GM21390 (cell line): ENCODE data around the gene ETFA.

Experiments
- ATAC-seq: cut with Tn5 transposase; IDR thresholded peaks from one replicate; pipeline ENCODE4 v1.9.1; 2021; ENCODE audit not compliant: unreplicated experiment

Gene ETFA

DNA sequence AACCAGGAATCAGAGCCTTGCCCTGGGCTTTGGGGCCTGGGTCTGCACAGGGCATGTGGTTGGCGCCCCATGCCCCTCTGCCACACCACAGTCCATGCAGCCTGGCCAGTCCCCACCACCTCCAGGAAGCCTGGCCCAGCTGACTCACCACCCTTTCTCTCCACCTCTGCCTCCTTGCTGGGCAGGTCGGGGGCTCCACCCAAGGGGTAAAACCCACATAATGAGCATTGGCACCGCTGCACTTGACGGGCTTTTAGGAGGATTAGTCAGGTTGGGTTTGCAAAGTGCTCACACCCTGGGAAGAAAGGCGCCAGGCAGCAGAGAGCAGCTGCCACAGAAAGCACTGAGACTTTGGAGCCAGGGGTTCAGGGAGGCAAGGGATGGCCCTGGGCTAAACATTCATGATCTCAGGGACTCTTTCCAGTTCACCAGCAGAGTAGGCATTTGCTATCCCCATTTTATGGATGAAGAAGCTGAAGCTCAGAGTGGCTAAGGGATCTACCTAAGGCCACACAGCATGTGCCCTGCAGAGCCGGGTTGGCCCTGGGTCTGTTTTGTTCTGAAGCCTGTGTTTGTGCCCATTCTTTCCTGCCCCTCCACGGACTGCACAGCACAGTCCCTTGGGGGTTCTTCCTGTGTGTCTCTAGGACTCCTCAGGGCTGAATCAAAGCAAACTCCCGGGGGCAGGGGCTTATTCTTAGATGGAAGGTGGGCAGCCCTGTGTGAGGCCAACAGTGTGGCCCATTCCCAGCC lies 113.4 kb downstream of the ETFA start:
- no peak for ATAC-seq

DNA sequence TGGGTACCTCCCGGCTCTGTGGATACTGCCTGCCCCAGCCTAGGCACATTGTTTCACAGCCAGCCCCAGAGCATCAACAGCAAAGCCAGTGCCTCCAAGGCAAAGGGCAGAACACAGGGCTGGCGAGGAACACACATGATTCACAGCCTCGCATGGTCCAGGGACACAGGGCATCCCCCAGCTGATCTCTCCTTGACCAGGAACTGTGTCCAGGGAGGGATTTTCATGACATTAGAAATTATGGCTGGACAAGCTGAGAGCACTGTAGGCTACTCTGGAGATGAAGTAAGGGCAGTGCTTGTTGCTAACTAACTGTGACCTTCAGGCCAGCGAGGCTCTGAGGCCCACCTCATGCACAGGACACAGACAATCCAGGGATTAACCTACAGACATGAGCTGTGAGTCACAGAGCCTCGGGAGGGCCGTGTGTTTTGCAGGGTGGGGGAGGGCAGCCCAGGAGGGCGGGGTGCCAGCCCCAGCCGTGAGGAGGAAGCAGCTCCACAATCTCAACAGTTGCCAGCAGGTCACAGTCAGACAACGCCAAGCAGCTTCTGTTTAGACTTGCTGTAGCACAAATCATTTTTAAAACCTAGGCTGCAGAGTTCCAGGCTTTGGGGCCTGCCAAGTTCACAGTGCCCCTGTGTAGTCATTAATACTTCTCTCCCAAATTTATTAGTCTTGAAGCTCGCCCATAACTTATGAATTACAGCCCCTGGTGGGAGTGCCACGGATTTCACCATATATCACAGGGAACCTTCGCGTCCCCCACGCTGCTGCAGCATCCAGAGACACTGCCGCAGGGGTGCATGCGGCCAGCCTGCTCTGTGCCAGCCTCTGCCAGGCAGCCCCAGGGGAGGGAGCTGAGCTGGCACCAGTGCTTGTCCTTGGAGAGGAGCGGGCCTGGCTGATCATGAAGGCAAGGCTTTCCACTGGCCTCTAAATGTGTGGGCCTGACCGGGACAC lies 114.7 kb downstream of the ETFA start:
- ATAC-seq = no peak

DNA sequence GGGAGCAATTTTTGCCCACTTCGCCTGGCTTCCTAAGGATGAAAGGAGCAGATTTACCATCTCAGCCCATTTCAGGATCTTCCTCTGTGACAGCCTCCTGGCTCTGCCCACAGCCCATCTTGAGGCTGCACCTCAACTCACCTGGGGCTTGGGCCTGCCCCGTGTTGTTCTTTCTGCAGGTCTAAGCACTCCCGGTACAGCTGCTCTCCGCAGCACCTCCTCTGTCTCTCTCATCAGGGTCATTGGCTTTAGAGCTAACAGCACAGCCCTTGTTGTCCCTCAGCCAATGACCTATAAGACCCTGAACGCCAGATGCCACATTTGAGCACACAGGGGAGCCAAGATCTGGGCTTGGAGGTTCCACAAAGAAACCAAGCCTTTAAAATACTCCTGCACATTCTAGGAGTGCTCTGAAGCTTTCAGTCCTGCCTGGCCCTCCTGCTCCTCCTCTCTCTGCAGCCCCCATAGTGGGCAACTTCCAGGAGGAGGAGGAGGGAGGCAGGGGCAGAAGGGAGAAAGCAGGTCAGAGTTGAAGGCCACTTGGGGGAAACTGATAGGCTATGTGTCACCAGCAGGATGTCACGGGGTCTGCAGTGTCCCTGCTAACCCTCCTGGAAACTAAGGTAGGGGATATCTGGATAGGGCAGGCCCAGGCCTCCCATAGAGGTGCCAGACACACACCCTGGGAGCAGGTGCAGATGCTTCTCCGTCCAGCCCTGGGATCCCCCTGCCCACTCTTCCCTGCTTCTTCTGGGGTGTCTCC lies 115.6 kb downstream of the ETFA start:
- ATAC-seq = no peak

DNA sequence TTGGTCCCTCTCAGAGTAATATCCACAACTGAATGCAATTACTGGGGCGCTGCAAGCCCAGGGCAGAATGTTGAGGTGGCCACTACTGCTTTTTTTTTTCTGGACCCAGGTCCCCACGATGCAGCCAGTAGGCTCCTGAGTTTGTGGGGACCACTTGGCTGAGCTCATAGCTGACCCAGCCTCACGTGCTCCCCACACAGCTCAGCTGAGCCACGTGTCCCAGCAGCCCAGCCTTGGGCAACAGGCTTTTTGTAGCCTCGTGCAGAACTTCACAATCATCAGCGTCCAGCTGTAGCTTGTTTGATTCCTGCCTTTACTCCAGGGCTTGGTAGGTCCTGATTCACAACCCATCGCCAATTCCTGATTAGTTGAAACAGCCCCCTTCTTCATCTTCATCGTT lies 117.3 kb downstream of the ETFA start:
- ATAC-seq = no peak

DNA sequence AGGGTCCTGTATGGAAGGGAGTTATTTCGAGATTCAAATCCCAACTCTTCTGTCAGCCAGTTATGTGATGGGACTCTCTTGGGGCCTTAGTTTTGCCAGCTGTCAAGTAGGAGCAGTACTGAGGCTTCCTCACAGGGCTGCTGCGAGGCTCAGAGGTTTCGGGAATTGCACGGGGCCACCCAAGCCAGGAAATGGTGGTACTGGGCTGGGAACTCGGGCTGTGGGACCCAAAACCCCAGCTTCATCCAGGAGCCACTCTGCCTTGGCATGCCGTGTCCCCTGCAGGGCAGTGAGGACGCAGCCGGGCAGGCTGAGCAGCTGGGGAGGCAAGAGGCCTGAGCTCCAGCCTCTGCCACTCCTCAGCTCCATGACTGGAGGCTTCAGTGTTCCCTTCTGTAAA lies 118.6 kb downstream of the ETFA start:
- ATAC-seq = no peak

DNA sequence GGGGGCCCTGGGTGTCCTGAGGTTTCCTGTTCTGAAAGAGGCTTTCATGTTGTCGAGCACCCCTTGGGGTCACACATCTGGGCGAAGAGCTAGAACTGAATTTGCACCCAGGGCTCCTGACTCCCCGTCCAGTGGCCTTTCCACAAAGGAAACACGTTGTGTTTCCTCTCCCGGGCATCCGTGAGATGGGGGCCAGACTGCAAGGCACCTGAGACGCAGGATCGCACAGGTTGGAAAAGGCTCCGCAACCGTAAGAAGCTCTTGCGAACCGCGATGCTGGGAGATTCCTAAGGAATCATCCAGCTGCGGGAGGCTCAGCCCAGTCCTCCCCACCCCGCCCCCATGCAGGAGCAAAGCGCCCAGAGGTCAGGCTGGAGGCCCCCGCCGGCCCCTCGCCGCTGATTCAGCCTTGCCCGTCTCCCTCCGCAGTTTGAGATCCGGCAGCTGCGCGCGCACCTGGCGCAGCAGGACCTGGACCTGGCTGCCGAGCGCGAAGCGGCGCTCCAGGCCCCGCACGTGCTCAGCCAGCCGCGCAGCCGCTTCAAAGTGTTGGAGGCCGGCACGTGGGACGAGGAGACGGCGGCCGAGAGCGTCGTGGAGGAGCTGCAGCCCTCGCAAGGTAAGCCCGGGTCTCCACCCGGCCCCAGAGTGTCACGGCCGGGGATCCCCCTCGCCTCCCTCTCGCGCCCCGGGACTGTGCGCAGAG lies 119.6 kb downstream of the ETFA start:
- ATAC-seq = no peak

DNA sequence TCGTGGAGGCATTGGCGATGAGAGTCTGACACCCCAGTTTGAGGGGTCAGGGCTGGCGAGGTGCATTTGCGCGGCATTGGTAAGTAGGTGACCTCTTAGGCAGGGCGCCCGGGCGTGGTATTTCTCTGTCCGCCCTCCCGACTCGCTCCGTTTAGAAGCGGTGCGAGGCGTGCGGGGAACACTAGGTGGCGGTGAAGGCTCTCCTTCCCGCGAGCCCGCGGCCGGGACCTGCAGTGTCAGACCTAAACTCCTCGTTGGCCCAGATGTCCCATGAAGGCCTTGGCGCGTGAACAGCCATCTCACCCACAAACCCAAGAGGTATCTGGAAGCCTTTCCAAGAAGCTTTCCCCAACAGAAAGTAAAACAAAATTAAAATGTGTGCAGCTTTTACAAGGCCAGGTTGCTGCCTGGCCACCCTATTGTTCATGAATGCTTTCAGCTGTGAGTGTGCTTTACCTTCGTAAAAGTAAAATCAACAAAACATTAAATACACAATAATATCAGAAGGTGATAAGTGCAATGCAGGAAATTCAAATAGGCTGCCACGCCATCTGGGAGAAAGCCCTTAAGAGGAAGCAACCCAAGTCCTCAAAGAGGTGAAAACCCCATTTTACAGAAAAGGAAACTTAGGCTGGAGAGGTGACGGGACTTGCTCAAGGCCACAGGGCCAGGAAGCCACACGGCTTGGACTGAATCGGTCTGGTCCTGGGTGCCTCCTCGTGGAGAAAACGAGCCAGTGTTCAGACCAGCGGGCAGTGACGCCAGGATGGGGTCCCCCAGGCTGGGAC lies 120.3 kb downstream of the ETFA start:
- peak; percentile 82 for ATAC-seq

DNA sequence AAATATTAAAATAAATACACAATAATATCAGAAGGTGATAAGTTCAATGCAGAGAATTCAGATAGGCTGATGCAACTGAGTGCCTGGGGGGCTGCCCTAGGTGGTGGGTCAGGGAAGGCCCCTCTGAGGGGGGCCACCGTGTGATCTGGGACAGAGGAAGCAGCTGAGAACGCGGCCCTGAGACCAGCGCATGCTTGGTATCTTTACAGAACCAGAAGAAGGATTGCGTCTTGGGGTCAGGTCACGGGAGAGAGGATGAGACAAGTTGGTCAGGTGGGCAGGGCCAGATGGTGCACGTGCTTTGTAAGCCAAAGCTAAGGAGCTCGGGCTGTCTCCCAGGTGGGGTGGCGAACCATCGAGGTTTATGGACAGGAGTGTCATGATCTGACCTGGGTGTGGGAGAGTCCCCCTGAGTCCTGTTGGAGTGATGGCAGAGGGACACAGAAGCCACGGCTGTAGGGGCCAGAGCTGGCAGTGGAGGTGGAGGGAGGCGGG lies 121.2 kb downstream of the ETFA start:
- ATAC-seq = no peak

DNA sequence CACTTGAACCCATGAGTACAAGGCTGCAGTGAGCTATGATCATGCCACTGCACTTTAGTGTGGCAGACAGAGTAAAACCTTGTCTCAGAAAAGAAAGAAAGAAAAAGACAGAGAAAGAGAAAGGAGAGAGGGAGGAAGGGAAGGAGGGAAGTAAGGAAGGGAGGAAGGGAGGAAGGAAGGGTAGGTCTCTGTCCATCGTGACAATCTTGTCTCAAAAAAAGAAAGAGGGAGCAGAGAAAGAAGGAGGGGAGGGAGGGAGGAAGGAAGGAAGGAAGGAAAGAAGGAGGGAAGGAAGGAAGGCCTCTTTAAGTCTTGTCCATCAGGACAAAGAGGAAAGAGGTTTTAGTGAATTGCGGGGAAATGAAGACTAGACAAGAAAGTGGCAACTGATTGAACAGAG lies 122.2 kb downstream of the ETFA start:
- ATAC-seq = no peak

DNA sequence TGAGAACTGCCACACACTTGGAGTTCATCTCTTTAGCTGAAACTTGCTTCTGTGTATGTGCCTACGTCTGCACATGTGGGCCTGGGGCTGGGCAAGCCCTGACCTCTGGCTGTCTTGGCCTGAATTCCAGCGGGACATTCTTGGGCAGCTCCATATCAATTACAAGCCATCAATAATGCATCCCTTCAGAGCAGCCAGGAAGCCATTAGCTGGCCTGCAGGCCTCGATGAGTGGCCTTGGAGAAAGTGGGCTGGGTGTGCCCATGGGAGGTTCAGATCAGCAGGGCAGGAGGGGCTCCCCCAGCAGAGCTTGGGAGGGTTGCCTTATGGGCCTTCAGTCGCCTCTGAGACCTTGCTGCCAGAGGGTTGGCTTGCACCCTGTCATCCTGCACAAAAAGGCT lies 124.1 kb downstream of the ETFA start:
- no peak for ATAC-seq

DNA sequence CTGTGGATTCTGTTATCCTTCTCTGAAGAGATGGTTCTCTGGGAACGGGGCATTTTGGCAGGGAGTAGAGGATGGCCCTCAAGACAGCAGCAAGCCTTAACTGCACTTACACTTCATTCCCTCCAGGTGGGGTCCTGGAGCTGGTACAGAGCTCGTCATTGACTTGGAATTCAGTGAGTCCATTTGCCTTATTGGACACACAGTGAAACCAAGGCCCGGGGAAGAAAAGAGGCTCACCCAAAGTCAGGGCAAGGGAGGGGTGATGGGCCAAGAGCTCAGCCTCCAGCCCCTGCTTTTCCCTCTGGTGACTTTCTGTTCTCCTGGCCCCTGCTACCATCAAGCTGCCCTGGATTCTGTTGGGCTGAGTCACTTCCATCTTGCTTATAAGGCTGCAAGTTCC lies 125.6 kb downstream of the ETFA start:
- ATAC-seq = no peak

DNA sequence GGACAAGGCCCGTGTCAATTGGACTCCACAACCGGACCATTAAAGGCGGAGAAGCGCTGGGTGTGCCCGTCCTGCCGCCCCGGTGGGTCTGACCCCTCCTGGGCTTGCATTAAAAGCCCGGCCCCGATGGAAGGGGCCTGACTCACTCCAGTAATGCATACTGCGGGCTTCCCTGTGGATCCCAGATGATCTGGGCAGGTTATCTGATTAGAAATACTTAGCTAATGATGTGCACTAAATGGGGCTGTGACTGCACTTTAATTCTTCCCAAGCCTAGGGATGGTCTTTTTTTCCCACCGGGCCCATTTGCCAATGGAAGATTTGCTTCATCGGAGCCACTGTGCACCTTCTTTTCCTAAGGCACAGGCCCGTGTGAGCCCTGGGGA lies 126.6 kb downstream of the ETFA start:
- no peak for ATAC-seq

DNA sequence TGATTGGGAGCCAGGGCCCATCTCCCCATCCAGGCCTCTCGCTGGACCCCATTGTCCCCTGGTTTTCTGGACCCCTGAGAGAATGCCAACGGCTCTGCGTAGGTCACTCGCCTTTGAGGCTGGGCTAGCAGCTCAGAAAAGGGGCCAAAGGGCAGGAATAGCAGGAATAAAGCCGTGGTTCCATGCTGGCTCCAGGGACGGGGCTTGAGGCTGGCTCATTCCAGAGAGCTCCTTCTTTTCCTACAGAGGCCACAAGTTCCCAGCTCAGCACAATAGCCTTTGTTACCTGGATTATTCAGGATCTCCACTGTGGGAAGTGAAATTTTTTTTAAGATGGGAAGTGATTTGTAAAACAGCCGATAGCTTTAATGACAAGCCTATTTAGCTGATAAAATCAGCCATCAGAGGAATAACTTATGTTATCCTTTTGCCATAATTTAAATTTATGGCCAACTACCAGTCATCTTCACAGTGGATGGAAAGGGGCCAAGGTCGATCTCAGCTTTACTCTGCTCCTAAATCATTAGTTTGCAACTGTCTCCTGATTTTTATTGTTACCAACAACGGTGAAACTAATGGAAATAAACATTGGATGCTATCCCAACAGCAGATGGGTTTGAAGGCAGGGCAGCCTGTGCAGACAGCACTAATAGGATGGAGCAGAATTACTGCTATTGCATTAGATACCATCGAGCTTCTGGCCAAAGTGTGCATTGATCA lies 127.2 kb downstream of the ETFA start:
- no peak for ATAC-seq

DNA sequence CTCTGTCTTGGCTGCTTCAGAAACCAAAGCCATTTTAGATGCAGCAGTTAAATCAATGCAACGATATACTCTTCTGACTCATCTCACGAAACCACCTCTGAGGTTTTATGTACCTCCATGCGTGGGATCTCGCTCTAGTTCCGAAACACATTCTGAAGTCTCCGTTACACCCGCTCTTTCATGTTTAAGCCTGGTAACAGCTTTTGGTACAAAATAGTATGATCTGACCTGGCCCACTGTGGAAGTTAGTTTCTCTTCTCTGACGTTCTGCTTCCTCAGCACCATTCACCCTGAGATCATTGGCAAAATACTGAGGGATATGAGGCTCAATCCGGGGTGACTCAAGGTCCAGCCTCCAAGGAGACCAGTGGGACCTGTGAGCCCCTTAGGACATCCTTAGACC lies 129.6 kb downstream of the ETFA start:
- no peak for ATAC-seq

DNA sequence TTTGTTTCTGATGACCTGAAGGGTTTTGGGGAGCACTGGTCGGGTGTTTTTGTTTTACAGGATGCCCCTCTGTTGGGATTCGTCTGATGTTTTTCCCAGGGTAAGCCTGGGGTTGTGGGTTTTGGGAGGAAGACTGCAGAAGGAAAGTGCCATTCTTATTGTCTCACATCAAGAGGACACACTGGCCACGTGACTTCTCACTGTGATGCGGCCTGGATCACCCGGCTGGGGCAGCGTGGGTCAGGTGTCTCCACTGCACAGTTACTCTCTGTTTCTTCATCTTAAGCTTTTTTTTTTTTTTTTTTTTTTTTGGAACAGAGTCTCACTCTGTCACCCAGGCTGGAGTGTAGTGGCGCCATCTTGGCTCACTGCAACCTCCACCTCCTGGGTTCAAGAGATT lies 130.9 kb downstream of the ETFA start:
- no peak for ATAC-seq

DNA sequence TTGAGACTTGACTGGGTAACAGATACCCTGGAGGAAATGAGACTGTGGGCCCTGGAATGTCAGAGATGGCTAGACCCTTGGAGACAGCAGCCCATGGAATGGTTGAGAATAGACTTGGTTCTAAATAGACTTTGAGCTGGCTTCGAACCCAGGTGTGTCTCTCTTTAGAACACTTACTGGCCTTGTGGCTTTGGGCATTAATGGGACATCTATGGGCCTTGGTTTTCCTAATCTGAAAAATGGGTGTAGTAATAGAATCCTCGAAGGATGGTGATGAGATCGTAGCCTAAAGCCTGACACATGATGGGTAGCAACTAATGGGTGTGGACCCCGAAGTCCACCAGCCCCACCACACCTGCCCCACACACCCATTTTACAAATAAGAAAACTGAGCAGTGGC lies 132.2 kb downstream of the ETFA start:
- ATAC-seq = no peak

DNA sequence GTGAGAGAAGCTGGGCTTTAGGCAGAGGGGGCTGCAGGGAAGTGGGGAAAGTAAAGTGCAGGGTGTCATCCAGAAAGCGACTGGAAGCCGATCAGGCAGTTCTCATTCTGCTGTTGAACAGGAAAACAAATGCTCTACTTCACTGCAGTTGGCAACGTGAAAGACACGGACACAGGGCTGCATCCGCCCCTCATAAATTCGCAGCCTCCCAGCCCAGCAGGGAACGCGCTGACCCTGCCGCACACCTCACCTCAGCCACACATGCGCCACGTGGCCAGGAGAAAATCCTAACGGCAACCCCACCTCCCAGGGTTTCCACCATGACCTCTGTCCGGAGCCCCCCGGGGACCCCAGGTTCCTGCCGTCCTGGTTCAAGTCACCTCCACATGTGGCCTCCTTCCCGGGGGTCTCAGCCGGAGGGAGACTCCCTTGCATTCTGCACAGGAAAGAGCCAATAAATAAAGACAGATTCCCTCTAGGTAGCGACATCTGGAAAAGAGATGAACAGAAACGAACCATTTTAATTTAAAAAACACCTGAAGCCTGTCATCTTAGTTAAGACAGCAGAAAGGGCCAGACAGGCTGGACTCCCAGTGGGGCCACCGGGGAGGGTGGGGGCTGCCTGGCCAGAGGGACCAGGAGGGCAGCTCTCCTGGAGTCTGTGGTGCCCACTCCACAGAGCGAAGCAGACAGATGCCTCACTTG lies 132.8 kb downstream of the ETFA start:
- ATAC-seq = no peak

DNA sequence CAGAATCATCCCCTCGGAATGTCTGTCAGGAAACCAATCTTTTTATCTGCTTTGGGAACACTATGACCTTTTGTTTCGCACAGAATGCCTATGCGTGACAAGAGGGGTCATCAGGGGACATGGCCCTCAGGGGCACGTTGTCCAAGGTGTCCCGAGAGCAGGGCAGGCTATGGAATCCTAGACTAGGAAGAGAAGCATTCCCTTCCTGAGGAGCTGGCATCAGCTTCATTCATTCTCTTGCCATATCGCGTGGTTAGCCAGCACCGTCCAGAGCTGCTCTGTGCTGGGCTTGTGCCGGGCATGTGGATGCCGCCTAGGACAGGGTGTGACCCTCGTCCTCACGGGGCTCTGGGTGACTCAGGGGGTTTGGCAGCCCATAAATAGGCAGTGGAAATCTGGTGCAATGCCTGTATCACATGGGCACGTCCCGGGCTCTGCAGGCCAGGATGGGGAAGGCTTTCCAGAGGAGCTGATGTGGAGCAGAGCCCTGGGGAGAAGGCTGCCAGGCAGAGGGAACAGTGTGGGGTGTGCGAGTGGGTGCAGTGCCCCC lies 133.7 kb downstream of the ETFA start:
- no peak for ATAC-seq
